GM12878 (cell line): Measurements from ENCODE around the gene MOCOS. TPM values are rescaled to one million over a fixed set of nuclear protein-coding genes. Genes with fewer than 3 reads are reported as not detected.

Source experiments
- ATAC-seq: fragments of 200-7000 bp; cut with Tn5 transposase; 3 replicates; pipeline ENCODE4 v1.9.1; 2020; ENCODE audit warnings: mild to moderate bottlenecking, moderate library complexity
- BruUV-seq: library from RNA; stranded (reverse); fragments of 400-500 nt; replicated peaks from 2 replicates; lab custom pipeline; 2021; lab: Mats Ljungman, UMichigan
- CTCF ChIA-PET: fragments of 300-600 bp; sonication (Branson Sonifier 250); formaldehyde crosslinking; extraction: SDS; loops from one replicate; lab custom pipeline; 2021; ENCODE audit warnings: inconsistent platforms; lab: Yijun Ruan, JAX
- POLR2A ChIA-PET: fragments of 350-600 bp; formaldehyde crosslinking; extraction: SDS; loops from one replicate; lab custom pipeline; 2021; ENCODE audit warnings: inconsistent platforms; lab: Charles Lee
- RAD21 ChIA-PET: fragments of 300-600 bp; sonication (Branson Sonifier 250); formaldehyde crosslinking; loops from one replicate; lab custom pipeline; 2023; ENCODE audit warnings: antibody characterized with exemption; ENCODE audit not compliant: unreplicated experiment; lab: Charles Lee
- SMC1A ChIA-PET: fragments of 300-600 bp; sonication (Branson Sonifier 250); formaldehyde crosslinking; loops from one replicate; lab custom pipeline; 2023; ENCODE audit not compliant: unreplicated experiment, uncharacterized antibody; lab: Charles Lee
- DNase-seq: peaks from one replicate; pipeline ENCODE4 v3.0.0-alpha.2; 2011; ENCODE audit warnings: low read depth, low spot score
- FAIRE-seq: peaks from 3 replicates; lab custom pipeline; 2011; peaks lifted over from hg19 to GRCh38; lab: Jason Lieb, UNC
- H2AFZ ChIP-seq: 2 replicates; pipeline ENCODE4 v1.6.0; 2011; ENCODE audit warnings: low read depth, low read length, control low read depth; ENCODE audit not compliant: control insufficient read depth
- H3K27ac ChIP-seq: 2 replicates; pipeline ENCODE4 v1.5.1; 2011; ENCODE audit warnings: control low read depth; ENCODE audit not compliant: control insufficient read depth, insufficient read depth
- H3K27me3 ChIP-seq, 2 experiments: replicated peaks in 1 of 2; 2 replicates each; pipeline versions ENCODE4 v1.6.0 to v1.6.1; 2011; ENCODE audit warnings: low read length in 1 of 2; ENCODE audit not compliant: control insufficient read depth in 2 of 2, insufficient read depth in 2 of 2
- H3K36me3 ChIP-seq, 2 experiments: 2 replicates each; pipeline ENCODE4 v1.5.1; 2011; ENCODE audit warnings: low read length in 1 of 2; ENCODE audit not compliant: control insufficient read depth in 2 of 2, insufficient read depth in 2 of 2
- H3K4me1 ChIP-seq: 2 replicates; pipeline ENCODE4 v1.6.1; 2011; ENCODE audit warnings: mild to moderate bottlenecking, low read length, moderate library complexity, mixed read lengths; ENCODE audit not compliant: control insufficient read depth, insufficient read depth
- H3K4me2 ChIP-seq: 2 replicates; pipeline ENCODE4 v1.6.0; 2011; ENCODE audit warnings: control low read depth; ENCODE audit not compliant: control insufficient read depth, insufficient read depth
- H3K4me3 ChIP-seq: fragments of 200-600 bp; sonication (generic); 2 replicates; pipeline ENCODE4 v1.5.1; 2016
- H3K79me2 ChIP-seq: 2 replicates; pipeline ENCODE4 v1.6.0; 2011; ENCODE audit warnings: low read length; ENCODE audit not compliant: control insufficient read depth, insufficient read depth
- H3K9ac ChIP-seq: 2 replicates; pipeline ENCODE4 v1.8.0; 2011; ENCODE audit warnings: low read length, control low read depth, mixed read lengths; ENCODE audit not compliant: control insufficient read depth, insufficient read depth
- H3K9me3 ChIP-seq: replicated peaks from 3 replicates; pipeline ENCODE4 v1.5.1; 2011; ENCODE audit warnings: mild to moderate bottlenecking, low read length; ENCODE audit not compliant: control insufficient read depth, insufficient read depth
- H4K20me1 ChIP-seq: 2 replicates; pipeline ENCODE4 v1.6.0; 2011; ENCODE audit not compliant: control insufficient read depth, insufficient read depth
- BACH1 ChIP-seq: fragments of 450-650 bp; IDR thresholded peaks from 2 replicates; pipeline ENCODE4 v1.6.1; 2017; ENCODE audit warnings: mild to moderate bottlenecking, borderline replicate concordance
- GATAD2B ChIP-seq: fragments of 450-650 bp; conservative IDR thresholded peaks from 2 replicates; pipeline ENCODE4 v1.6.1; 2017; ENCODE audit warnings: low read depth, mild to moderate bottlenecking, moderate library complexity
- HDAC6 ChIP-seq: fragments of 200-600 bp; sonication (generic); IDR thresholded peaks from one replicate; pipeline ENCODE4 v1.8.0; 2017; ENCODE audit warnings: antibody characterized with exemption; ENCODE audit not compliant: unreplicated experiment
- RAD51 ChIP-seq: fragments of 450-650 bp; IDR thresholded peaks from 2 replicates; pipeline ENCODE4 v1.6.1; 2016; ENCODE audit warnings: moderate library complexity, mild to moderate bottlenecking, inconsistent platforms
- RB1 ChIP-seq: fragments of 450-650 bp; formaldehyde crosslinking; IDR thresholded peaks from 2 replicates; pipeline ENCODE4 v1.6.1; 2017; ENCODE audit warnings: mild to moderate bottlenecking, borderline replicate concordance
- RFX5 ChIP-seq: IDR thresholded peaks from 2 replicates; pipeline ENCODE4 v1.6.1; 2011; ENCODE audit warnings: low read depth, low read length, improper control_type of control experiment
- SIX5 ChIP-seq: IDR thresholded peaks from 2 replicates; pipeline ENCODE4 v1.6.1; 2011; ENCODE audit warnings: mild to moderate bottlenecking, low read depth, low read length, moderate library complexity; ENCODE audit not compliant: severe bottlenecking
- SMARCA5 ChIP-seq: fragments of 450-650 bp; IDR thresholded peaks from 2 replicates; pipeline ENCODE4 v1.6.1; 2017; ENCODE audit warnings: mild to moderate bottlenecking
- ZZZ3 ChIP-seq: IDR thresholded peaks from 2 replicates; pipeline ENCODE4 v1.6.1; 2011; ENCODE audit warnings: low read depth; ENCODE audit not compliant: control insufficient read depth, insufficient read length
- whole genome bisulfite sequencing: methylation state at CpG from one replicate; pipeline ENCODE4 v1.1.6; 2016; ENCODE audit warnings: low lambda C conversion rate; ENCODE audit not compliant: insufficient replicate concordance, insufficient coverage; ENCODE audit errors: missing lambda C conversion rate; 5-methylcytosine and 5-hydroxymethylcytosine counted together
- in situ Hi-C: fragments of 300-500 bp; cut with MboI; formaldehyde crosslinking; loops from 9 replicates; pipeline ENCODE4 v1.14.3; 2018; ENCODE audit warnings: mixed read lengths
- intact Hi-C: fragments of 100-400 bp; cut with micrococcal nuclease; formaldehyde crosslinking; loops from one replicate; pipeline ENCODE4 v1.14.2; 2022; ENCODE audit not compliant: unreplicated experiment
- polyA plus RNA-seq, 11 experiments: library from polyadenylated mRNA; depleted of rRNA in 4 of 11; unstranded in 6 of 11; stranded (reverse) in 5 of 11; fragments of >200 nt; fragmentation: Nextera tagmentation in 4 of 11; fragmentation: Illumina TruSeq in 1 of 11; extraction: Ambion mirVana in 4 of 11; extraction: Trizol in 1 of 11; gene quantifications; 1 replicate in 1 of 11; 2 replicates in 10 of 11; pipeline versions ENCODE4 v1.2.1 to v1.2.3, GENCODE V29; 2011 to 2016; ENCODE audit warnings: inconsistent platforms in 2 of 11, missing spikeins in 2 of 11, low read depth in 1 of 11
- total RNA-seq, 4 experiments: library from RNA; depleted of rRNA in 3 of 4; stranded (reverse); fragments of >200 nt in 3 of 4; fragmentation: Illumina TruSeq in 1 of 4; extraction: Trizol in 1 of 4; gene quantifications; 2 replicates each; pipeline versions ENCODE4 v1.2.1 to v1.2.3, GENCODE V29; 2013 to 2021
- TF ChIP-seq, protein P1 (sequence below): fragments of 450-650 bp; IDR thresholded peaks from 2 replicates; pipeline ENCODE4 v1.6.1; 2017; ENCODE audit warnings: low read depth, mild to moderate bottlenecking, moderate library complexity
- TF ChIP-seq, protein P2 (sequence below): IDR thresholded peaks from 2 replicates; pipeline ENCODE4 v1.6.1; 2012; ENCODE audit warnings: improper control_type of control experiment, low read depth, low read length; ENCODE audit not compliant: insufficient replicate concordance
- TF ChIP-seq, protein P3 (sequence below): fragments of 450-650 bp; IDR thresholded peaks from 2 replicates; pipeline ENCODE4 v1.6.1; 2018; ENCODE audit warnings: mild to moderate bottlenecking, low read depth, moderate library complexity; ENCODE audit not compliant: partially characterized antibody

The MOCOS gene
- total and polyA plus RNA-seq, 10 of the 15 experiments (the other 5 are each of a cell fraction or from before 2014, with no cell fraction given) = 0.16 to 0.56 (median 0.33) TPM

GRCh38 chr18:36139245-36139644 lies 48.1 kb upstream of the MOCOS start (continued):
- TF ChIP-seq, protein P1, sequence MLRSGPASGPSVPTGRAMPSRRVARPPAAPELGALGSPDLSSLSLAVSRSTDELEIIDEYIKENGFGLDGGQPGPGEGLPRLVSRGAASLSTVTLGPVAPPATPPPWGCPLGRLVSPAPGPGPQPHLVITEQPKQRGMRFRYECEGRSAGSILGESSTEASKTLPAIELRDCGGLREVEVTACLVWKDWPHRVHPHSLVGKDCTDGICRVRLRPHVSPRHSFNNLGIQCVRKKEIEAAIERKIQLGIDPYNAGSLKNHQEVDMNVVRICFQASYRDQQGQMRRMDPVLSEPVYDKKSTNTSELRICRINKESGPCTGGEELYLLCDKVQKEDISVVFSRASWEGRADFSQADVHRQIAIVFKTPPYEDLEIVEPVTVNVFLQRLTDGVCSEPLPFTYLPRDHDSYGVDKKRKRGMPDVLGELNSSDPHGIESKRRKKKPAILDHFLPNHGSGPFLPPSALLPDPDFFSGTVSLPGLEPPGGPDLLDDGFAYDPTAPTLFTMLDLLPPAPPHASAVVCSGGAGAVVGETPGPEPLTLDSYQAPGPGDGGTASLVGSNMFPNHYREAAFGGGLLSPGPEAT = no peak
- TF ChIP-seq, all 136 proteins: peak for 0

- H3K36me3 ChIP-seq = peaks cover 2 to 30% of the 10 kb centered on the region in 2 experiments
- no peak overlapping the region for H2AFZ ChIP-seq
- FAIRE-seq (no peak), DNase-seq (no peak), ATAC-seq (no peak)
- no peak overlapping the region for H3K9ac ChIP-seq
- no peak overlapping the region for H3K4me2 ChIP-seq
- intact Hi-C loops (no loop called here), in situ Hi-C loops (no loop called here)
- H3K4me3 ChIP-seq = no peak overlapping the region
- RAD21 ChIA-PET = no interaction called here
- no peaks in the 10 kb centered on the region; the same call in 1 of the 2 replicates for H3K79me2 ChIP-seq
- no peaks in the 10 kb centered on the region for H4K20me1 ChIP-seq
- no TSS peak for BruUV-seq
- POLR2A ChIA-PET = interaction anchor here (0.7 kb wide), 1 partner anchor 56 kb away, joined by 4 read pairs; no protein-coding TSS in a partner anchor
- no peaks in the 10 kb centered on the region for H3K4me1 ChIP-seq
- H3K9me3 ChIP-seq = no peaks in the 10 kb centered on the region
- WGBS = 88% methylated on average over 4 of the region's 4 CpGs
- H3K27me3 ChIP-seq = no peaks in the 10 kb centered on the region
- H3K27ac ChIP-seq = no peak overlapping the region
- CTCF ChIA-PET = no interaction called here
- SMC1A ChIA-PET = interaction anchor here (1.2 to 1.4 kb wide), 2 partner anchors 11 to 25 kb away, joined by 3 to 4 read pairs; no protein-coding TSS in a partner anchor
- TF ChIP-seq RB1 (no peak), SMARCA5 (no peak), HDAC6 (no peak), BACH1 (no peak), SIX5 (no peak), ZZZ3 (no peak), RFX5 (no peak), RAD51 (no peak), GATAD2B (no peak)
- TF ChIP-seq, protein P2, sequence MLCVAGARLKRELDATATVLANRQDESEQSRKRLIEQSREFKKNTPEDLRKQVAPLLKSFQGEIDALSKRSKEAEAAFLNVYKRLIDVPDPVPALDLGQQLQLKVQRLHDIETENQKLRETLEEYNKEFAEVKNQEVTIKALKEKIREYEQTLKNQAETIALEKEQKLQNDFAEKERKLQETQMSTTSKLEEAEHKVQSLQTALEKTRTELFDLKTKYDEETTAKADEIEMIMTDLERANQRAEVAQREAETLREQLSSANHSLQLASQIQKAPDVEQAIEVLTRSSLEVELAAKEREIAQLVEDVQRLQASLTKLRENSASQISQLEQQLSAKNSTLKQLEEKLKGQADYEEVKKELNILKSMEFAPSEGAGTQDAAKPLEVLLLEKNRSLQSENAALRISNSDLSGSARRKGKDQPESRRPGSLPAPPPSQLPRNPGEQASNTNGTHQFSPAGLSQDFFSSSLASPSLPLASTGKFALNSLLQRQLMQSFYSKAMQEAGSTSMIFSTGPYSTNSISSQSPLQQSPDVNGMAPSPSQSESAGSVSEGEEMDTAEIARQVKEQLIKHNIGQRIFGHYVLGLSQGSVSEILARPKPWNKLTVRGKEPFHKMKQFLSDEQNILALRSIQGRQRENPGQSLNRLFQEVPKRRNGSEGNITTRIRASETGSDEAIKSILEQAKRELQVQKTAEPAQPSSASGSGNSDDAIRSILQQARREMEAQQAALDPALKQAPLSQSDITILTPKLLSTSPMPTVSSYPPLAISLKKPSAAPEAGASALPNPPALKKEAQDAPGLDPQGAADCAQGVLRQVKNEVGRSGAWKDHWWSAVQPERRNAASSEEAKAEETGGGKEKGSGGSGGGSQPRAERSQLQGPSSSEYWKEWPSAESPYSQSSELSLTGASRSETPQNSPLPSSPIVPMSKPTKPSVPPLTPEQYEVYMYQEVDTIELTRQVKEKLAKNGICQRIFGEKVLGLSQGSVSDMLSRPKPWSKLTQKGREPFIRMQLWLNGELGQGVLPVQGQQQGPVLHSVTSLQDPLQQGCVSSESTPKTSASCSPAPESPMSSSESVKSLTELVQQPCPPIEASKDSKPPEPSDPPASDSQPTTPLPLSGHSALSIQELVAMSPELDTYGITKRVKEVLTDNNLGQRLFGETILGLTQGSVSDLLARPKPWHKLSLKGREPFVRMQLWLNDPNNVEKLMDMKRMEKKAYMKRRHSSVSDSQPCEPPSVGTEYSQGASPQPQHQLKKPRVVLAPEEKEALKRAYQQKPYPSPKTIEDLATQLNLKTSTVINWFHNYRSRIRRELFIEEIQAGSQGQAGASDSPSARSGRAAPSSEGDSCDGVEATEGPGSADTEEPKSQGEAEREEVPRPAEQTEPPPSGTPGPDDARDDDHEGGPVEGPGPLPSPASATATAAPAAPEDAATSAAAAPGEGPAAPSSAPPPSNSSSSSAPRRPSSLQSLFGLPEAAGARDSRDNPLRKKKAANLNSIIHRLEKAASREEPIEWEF = no peak
- TF ChIP-seq, protein P3, sequence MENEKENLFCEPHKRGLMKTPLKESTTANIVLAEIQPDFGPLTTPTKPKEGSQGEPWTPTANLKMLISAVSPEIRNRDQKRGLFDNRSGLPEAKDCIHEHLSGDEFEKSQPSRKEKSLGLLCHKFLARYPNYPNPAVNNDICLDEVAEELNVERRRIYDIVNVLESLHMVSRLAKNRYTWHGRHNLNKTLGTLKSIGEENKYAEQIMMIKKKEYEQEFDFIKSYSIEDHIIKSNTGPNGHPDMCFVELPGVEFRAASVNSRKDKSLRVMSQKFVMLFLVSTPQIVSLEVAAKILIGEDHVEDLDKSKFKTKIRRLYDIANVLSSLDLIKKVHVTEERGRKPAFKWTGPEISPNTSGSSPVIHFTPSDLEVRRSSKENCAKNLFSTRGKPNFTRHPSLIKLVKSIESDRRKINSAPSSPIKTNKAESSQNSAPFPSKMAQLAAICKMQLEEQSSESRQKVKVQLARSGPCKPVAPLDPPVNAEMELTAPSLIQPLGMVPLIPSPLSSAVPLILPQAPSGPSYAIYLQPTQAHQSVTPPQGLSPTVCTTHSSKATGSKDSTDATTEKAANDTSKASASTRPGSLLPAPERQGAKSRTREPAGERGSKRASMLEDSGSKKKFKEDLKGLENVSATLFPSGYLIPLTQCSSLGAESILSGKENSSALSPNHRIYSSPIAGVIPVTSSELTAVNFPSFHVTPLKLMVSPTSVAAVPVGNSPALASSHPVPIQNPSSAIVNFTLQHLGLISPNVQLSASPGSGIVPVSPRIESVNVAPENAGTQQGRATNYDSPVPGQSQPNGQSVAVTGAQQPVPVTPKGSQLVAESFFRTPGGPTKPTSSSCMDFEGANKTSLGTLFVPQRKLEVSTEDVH = no peak
These were observed 45.7 kb upstream of the MOCOS start for GRCh38 chr18:36141576-36141975.
